Neuronal stem cell (in vitro differentiated cells): ENCODE data around the gene OAS2.
A peak's percentile ranks its signal among the peaks of the same experiment; 100 is the strongest.

Experiments
- DNase-seq: peaks from one replicate; pipeline ENCODE4 v3.0.0-alpha.2; 2013; ENCODE audit warnings: low spot score
- H2AFZ ChIP-seq: one replicate; pipeline ENCODE4 v1.6.1; 2013; ENCODE audit warnings: mild to moderate bottlenecking, low read length, inconsistent platforms
- H2AK5ac ChIP-seq: 2 replicates; pipeline ENCODE4 v1.6.1; 2013; ENCODE audit warnings: low read depth, mild to moderate bottlenecking, inconsistent platforms, low read length, moderate library complexity, mixed read lengths
- H2BK120ac ChIP-seq: 2 replicates; pipeline ENCODE4 v1.6.1; 2013; ENCODE audit warnings: low read depth, mild to moderate bottlenecking, inconsistent platforms, low read length, moderate library complexity, mixed read lengths
- H2BK12ac ChIP-seq: one replicate; pipeline ENCODE4 v1.6.1; 2013; ENCODE audit warnings: low read length, inconsistent platforms
- H2BK15ac ChIP-seq: 2 replicates; pipeline ENCODE4 v1.6.1; 2013; ENCODE audit warnings: mild to moderate bottlenecking, low read length, inconsistent platforms, mixed read lengths
- H2BK5ac ChIP-seq: one replicate; pipeline ENCODE4 v1.6.1; 2013; ENCODE audit warnings: inconsistent platforms, mild to moderate bottlenecking, low read length, moderate library complexity
- H3K14ac ChIP-seq: one replicate; pipeline ENCODE4 v1.6.1; 2013; ENCODE audit warnings: low read length, inconsistent platforms
- H3K18ac ChIP-seq: 2 replicates; pipeline ENCODE4 v1.6.1; 2013; ENCODE audit warnings: low read length, inconsistent platforms
- H3K23ac ChIP-seq: 2 replicates; pipeline ENCODE4 v1.6.1; 2013; ENCODE audit warnings: low read depth, mild to moderate bottlenecking, mixed read lengths, low read length, inconsistent platforms; ENCODE audit not compliant: poor library complexity
- H3K27ac ChIP-seq: replicated peaks from 3 replicates; pipeline ENCODE4 v1.5.1; 2013; ENCODE audit warnings: low read length, inconsistent platforms
- H3K27me3 ChIP-seq, 3 experiments: 2 replicates each; pipeline ENCODE4 v1.6.1; 2013; ENCODE audit warnings: low read length in 3 of 3, mild to moderate bottlenecking in 2 of 3, inconsistent platforms in 1 of 3, low read depth in 1 of 3, mixed read lengths in 1 of 3, moderate library complexity in 1 of 3; ENCODE audit not compliant: control insufficient read depth in 3 of 3, insufficient read depth in 3 of 3
- H3K36me3 ChIP-seq, 2 donors: replicated peaks in 1 of 2; 2 replicates each; pipeline ENCODE4 v1.6.1; 2013; ENCODE audit warnings: low read length in 2 of 2; ENCODE audit not compliant: control insufficient read depth in 2 of 2, insufficient read depth in 2 of 2
- H3K4ac ChIP-seq: 2 replicates; pipeline ENCODE4 v1.6.1; 2013; ENCODE audit warnings: inconsistent platforms, mild to moderate bottlenecking, low read length, moderate library complexity
- H3K4me1 ChIP-seq, 2 donors: 1 replicate in 1 of 2; 2 replicates in 1 of 2; pipeline ENCODE4 v1.6.1; 2013; ENCODE audit warnings: low read length in 2 of 2, low read depth in 1 of 2; ENCODE audit not compliant: control insufficient read depth in 2 of 2, insufficient read depth in 1 of 2
- H3K4me2 ChIP-seq: one replicate; pipeline ENCODE4 v1.6.1; 2013; ENCODE audit warnings: mild to moderate bottlenecking, low read length, inconsistent platforms; ENCODE audit not compliant: insufficient read depth, poor library complexity, severe bottlenecking
- H3K4me3 ChIP-seq, 2 donors: 2 replicates each; pipeline ENCODE4 v1.5.1; 2013; ENCODE audit warnings: low read length in 2 of 2, mild to moderate bottlenecking in 2 of 2, inconsistent platforms in 1 of 2, moderate library complexity in 1 of 2
- H3K79me1 ChIP-seq: one replicate; pipeline ENCODE4 v1.6.1; 2013; ENCODE audit warnings: low read depth, mild to moderate bottlenecking, inconsistent platforms, low read length, moderate library complexity
- H3K9ac ChIP-seq: one replicate; pipeline ENCODE4 v1.6.1; 2013; ENCODE audit warnings: mild to moderate bottlenecking, low read depth, low read length, inconsistent platforms; ENCODE audit not compliant: poor library complexity
- H3K9me3 ChIP-seq, 2 donors: replicated peaks in 1 of 2; 2 replicates each; pipeline versions ENCODE3 to v1.6.1; 2013; ENCODE audit warnings: low read length in 2 of 2, mild to moderate bottlenecking in 2 of 2, inconsistent platforms in 1 of 2, low read depth in 1 of 2, mixed read lengths in 1 of 2, moderate library complexity in 1 of 2; ENCODE audit not compliant: control insufficient read depth in 2 of 2, insufficient read depth in 1 of 2
- H4K8ac ChIP-seq: one replicate; pipeline ENCODE4 v1.6.1; 2013; ENCODE audit warnings: low read depth, mild to moderate bottlenecking, inconsistent platforms, low read length, moderate library complexity
- H4K91ac ChIP-seq: one replicate; pipeline ENCODE4 v1.6.1; 2013; ENCODE audit warnings: low read length, low read depth, mild to moderate bottlenecking, inconsistent platforms; ENCODE audit not compliant: poor library complexity
- WGBS, 2 donors: extraction: QIAGEN DNeasy Blood & Tissue Kit; methylation state at CpG; one replicate each; pipeline ENCODE4 v1.1.7; 2013; ENCODE audit warnings: missing lambda C conversion rate in 2 of 2, mixed read lengths in 1 of 2; ENCODE audit not compliant: insufficient read length in 2 of 2, insufficient replicate concordance in 1 of 2; ENCODE audit errors: extremely low coverage in 2 of 2; 5-methylcytosine and 5-hydroxymethylcytosine counted together

Gene OAS2

DNA sequence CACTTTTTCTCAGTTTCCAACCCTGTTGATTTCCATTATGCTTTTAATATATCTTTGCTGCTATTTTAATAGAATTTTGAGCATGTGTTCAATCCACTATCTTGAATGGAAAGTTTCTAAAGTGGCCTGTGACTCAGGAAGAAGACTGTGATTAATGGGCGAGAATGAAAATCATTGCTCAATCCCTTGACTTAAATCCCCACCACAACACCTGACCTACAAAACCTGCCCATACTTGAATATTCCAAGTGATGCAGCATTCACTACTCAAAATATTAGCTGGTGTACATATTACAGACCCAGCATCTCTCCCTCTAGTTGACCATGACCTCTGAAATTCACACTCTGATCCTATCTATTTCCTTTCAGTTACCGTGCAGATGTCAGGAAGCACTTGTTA, 41.4 kb upstream of the OAS2 start:
- no peak overlapping the region for H4K8ac ChIP-seq
- H4K91ac ChIP-seq: no peak overlapping the region
- no peak overlapping the region for H3K4me2 ChIP-seq
- H3K9me3 ChIP-seq: no peaks in the 10 kb centered on the region
- no peak overlapping the region for H2BK5ac ChIP-seq
- H3K4ac ChIP-seq: no peak overlapping the region
- no peak overlapping the region for H3K27ac ChIP-seq
- no peak overlapping the region for H3K18ac ChIP-seq
- no peak overlapping the region for H3K9ac ChIP-seq
- no peak overlapping the region for H2BK15ac ChIP-seq
- no peak overlapping the region for H3K23ac ChIP-seq
- WGBS, 2 donors: no CpG with 5 or more reads among the region's 2 CpGs
- no peak overlapping the region for H3K14ac ChIP-seq
- no peak overlapping the region for H2BK120ac ChIP-seq
- H3K27me3 ChIP-seq: peaks cover 0 to 26% (median 22%) of the 10 kb centered on the region in 3 experiments
- H3K4me3 ChIP-seq: no peak overlapping the region
- H2AK5ac ChIP-seq: no peak overlapping the region
- H2AFZ ChIP-seq: no peak overlapping the region
- H3K36me3 ChIP-seq: no peaks in the 10 kb centered on the region
- no peak for DNase-seq
- no peaks in the 10 kb centered on the region for H3K79me1 ChIP-seq
- no peak overlapping the region for H2BK12ac ChIP-seq
- H3K4me1 ChIP-seq: peaks cover 0 to 9% of the 10 kb centered on the region in 2 donors

GRCh38 chr12:112937741-112938719, 40.3 kb upstream of the OAS2 start, which contains the start of gene OAS3:
Gene OAS3 (plus strand): TSS chr12:112938474. CDS start chr12:112938531, 57 bp downstream.
- H2AK5ac ChIP-seq: no peak within 1 kb of the TSS
- no peak for DNase-seq
- peak within 1 kb of the TSS; percentile 91 for H2AFZ ChIP-seq
- H3K4me3 ChIP-seq: peak within 1 kb of the TSS; percentile 11 to 40
- H3K36me3 ChIP-seq: no peaks in the 10 kb centered on the region
- no peak within 1 kb of the TSS for H3K27ac ChIP-seq
- H3K27me3 ChIP-seq: peaks cover 0 to 26% (median 22%) of the 10 kb centered on the region in 3 experiments
- H3K4ac ChIP-seq: no peak within 1 kb of the TSS
- peaks cover 0 to 7% of the 10 kb centered on the region in 2 donors for H3K4me1 ChIP-seq
- no peaks in the 10 kb centered on the region for H3K9me3 ChIP-seq
- no peak within 1 kb of the TSS for H2BK15ac ChIP-seq
- H3K9ac ChIP-seq: peak within 1 kb of the TSS; percentile 78
- no peak within 1 kb of the TSS for H2BK120ac ChIP-seq
- no peak within 1 kb of the TSS for H2BK12ac ChIP-seq
- no peak within 1 kb of the TSS for H4K8ac ChIP-seq
- H3K4me2 ChIP-seq: peak within 1 kb of the TSS; percentile 51
- no peak within 1 kb of the TSS for H3K23ac ChIP-seq
- no peak within 1 kb of the TSS for H3K14ac ChIP-seq
- H3K79me1 ChIP-seq: no peaks in the 10 kb centered on the region
- WGBS, 2 donors: no CpG with 5 or more reads among the region's 50 CpGs
- H4K91ac ChIP-seq: no peak within 1 kb of the TSS
- peak within 1 kb of the TSS; percentile 16 for H3K18ac ChIP-seq
- H2BK5ac ChIP-seq: no peak within 1 kb of the TSS

DNA sequence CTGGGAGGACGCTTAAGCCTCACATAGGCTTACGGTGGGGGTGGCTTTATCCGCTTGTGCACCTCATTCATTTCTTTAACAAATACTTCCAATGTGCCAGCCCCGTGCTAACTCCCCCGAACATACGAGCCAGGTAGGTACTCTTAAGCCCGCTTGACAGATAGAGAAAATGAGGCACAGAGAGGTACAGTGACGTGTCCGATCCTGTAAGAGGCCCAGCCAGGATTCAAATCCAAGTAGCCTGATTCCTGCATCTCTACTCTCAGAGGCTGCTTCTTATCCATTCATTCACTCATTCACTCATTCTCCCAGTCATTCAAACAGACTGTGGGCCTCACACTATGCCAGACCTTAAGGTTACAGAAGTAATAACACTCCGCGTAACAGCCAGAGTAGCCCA, 39.6 kb upstream of the OAS2 start:
- Histone ChIP-seq H2BK12ac (no peak overlapping the region), H3K27me3 (peaks cover 0 to 26% (median 22%) of the 10 kb centered on the region in 3 experiments), H3K14ac (no peak overlapping the region), H4K8ac (no peak overlapping the region), H2BK15ac (no peak overlapping the region), H3K9ac (no peak overlapping the region), H2BK120ac (no peak overlapping the region), H3K79me1 (no peaks in the 10 kb centered on the region), H3K4ac (no peak overlapping the region), H3K27ac (no peak overlapping the region), H3K36me3 (no peaks in the 10 kb centered on the region), H4K91ac (no peak overlapping the region), H3K9me3 (peaks cover 0 to 1% of the 10 kb centered on the region in 2 donors), H2BK5ac (no peak overlapping the region), H2AK5ac (no peak overlapping the region), H3K4me2 (peak overlapping the region; percentile 51), H3K23ac (no peak overlapping the region), H3K18ac (no peak overlapping the region), H2AFZ (peak overlapping the region; percentile 91), H3K4me1 (peaks cover 0 to 7% of the 10 kb centered on the region in 2 donors), H3K4me3 (peak overlapping the region in 1 of 2 donors; percentile 40)
- no CpG with 5 or more reads among the region's 11 CpGs for WGBS, 2 donors
- DNase-seq: no peak

DNA sequence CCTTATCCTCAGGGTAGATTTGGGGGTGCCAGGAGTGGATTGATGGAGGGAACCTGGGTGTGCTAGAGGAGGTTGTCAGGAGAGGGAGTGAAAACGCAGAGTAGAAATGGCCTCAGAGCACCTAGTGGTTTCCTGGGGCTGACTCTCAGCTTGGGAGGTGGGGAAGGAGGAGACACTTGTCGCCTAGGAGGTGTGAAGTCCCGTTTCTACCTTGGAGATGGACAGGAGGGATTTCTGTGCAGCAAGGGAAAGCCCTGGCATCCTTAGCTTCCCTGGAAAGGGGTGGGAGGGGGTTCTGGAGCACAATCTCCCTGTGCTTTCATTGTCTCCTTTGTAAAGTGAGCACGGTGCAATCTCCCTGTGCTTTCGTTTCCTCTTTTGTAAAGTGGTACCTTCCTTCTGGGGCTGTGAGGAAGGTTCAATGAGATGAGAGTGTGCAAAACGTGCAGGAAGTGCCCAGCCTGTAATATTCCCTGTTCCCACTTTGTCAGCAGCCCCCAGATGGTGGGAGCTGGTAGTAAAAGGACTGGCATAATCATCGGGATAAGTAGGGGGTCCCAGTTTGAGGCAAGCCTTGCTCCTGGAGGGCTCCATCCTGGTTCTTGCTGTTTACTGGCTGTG, 38.4 kb upstream of the OAS2 start:
- Histone ChIP-seq H2BK15ac (no peak overlapping the region), H2BK5ac (no peak overlapping the region), H3K4me3 (no peak overlapping the region), H3K27ac (no peak overlapping the region), H2BK12ac (no peak overlapping the region), H3K4me2 (no peak overlapping the region), H2AK5ac (no peak overlapping the region), H3K23ac (no peak overlapping the region), H2AFZ (no peak overlapping the region), H3K79me1 (no peaks in the 10 kb centered on the region), H2BK120ac (no peak overlapping the region), H3K9me3 (peaks cover 0 to 1% of the 10 kb centered on the region in 2 donors), H3K14ac (no peak overlapping the region), H3K18ac (no peak overlapping the region), H4K91ac (no peak overlapping the region), H3K4me1 (peaks cover 0 to 7% of the 10 kb centered on the region in 2 donors), H3K36me3 (no peaks in the 10 kb centered on the region), H3K27me3 (peaks cover 0 to 26% (median 22%) of the 10 kb centered on the region in 3 experiments), H3K9ac (no peak overlapping the region), H4K8ac (no peak overlapping the region), H3K4ac (no peak overlapping the region)
- no peak for DNase-seq
- no CpG with 5 or more reads among the region's 7 CpGs for WGBS, 2 donors
